HuH-7 (cell line): Measurements from ENCODE around the gene RASSF8.

Experiments
- DNase-seq: peaks from one replicate; pipeline ENCODE4 v3.0.0; 2011; ENCODE audit warnings: low spot score

RASSF8 gene

GRCh38 chr12:25960961-25961360, 2.5 kb downstream of the RASSF8 start:
- DNase-seq = no peak

- DNase-seq = no peak
These were observed 4.5 kb downstream of the RASSF8 start for GRCh38 chr12:25962932-25963525.

DNA sequence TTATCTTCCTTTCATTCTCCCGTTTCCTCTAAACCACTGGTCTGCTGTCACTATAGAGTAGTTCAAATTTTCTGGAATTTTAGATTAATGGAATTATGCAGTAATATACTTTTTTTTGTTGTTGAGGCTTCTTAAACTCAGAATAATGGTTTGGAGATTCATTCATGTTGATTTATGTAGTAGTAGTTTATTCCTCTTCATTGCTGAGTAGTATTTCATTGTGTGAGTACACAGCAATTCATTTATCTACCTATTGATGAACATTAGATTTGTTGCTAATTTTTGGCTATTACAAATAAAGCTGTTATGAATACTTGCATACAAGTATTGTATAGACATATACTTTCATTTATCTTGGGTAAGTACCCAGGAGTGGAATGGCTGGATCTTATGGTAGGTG, 7.2 kb downstream of the RASSF8 start:
- no peak for DNase-seq

DNA sequence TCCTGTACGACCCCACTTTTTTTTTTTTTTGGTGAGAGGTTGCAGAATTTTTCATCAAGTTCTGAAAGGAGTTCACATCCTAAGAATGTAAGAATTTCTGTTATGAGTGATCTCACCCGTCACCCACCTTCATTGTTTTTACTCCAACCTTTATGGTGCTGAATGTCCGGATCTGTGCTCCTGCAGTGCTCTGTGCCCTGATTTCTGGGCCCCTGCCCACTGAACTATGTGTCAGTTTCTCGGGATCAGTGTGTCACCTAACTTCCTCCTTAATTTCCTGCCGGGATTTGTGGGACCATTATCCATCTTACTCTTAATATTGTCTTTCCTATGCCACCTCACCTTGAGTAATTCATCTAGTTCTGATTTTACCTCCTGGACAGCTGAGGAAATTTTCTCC, 11.6 kb downstream of the RASSF8 start:
- no peak for DNase-seq

GRCh38 chr12:25970916-25971653, 12.6 kb downstream of the RASSF8 start:
- DNase-seq = no peak

GRCh38 chr12:25971654-25972041, 13.2 kb downstream of the RASSF8 start:
- no peak for DNase-seq

DNA sequence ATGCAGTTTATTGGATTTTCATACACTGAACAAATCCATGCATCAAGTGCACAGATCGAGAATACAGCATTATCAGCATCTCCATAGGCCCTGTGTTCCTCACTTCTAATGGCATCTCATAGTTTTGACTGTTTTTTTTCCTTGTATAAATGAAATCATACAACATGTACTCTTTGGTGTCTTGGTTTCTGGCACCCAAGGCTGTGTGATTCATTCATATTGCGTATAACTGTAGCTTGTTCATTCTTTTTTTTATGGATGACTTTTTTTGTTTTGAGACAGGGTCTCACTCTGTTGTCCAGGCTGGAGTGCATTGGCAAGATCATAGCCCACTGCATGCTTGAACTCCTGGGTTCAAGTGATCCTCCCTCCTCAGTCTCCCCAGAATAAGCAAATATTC, 14.3 kb downstream of the RASSF8 start:
- no peak for DNase-seq

GRCh38 chr12:25975179-25975578, 16.7 kb downstream of the RASSF8 start:
- no peak for DNase-seq

DNA sequence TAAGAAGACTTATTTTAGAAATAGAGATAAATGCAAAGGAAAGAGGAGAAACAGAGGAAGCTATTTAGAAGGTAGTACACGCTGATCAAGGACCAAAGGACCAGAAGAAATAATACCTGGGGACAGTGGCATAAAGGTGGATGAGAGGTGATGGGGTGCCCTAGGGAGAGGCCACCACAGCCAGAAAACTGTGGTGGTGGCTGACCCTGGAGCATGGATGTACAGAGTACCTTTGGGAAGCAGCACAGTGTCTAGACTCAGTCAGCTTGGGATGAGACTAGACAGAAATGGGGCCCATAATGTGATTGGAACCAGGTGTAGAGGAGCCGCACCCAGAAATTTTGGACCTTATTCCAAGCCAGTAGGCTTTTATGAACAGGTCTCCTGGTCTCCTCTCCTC, 17.2 kb downstream of the RASSF8 start:
- DNase-seq = no peak

DNA sequence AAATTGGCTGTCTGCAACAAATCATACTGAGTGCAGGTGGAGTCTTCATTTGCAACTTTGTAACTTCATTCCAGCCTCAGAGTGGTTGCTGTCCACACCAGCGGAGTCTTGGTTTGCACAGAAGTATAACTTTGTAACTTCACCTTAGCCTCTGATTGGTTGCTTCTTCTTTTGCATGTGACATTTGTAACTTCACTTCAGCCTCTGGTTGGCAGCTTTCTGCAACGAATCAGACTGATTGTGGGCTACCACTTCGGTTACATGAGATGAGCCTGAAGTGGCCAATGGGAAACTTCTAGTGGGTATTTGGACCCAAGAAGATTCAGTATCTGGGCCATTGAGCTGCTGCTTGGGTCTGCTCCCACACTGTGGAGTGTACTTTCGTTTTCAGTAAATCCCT, 17.8 kb downstream of the RASSF8 start:
- no peak for DNase-seq

GRCh38 chr12:25977047-25977446, 18.6 kb downstream of the RASSF8 start:
- no peak for DNase-seq

- no peak for DNase-seq
These were observed 20.6 kb downstream of the RASSF8 start for GRCh38 chr12:25979059-25979458.

GRCh38 chr12:25979563-25979962, 21.1 kb downstream of the RASSF8 start:
- DNase-seq = no peak

DNA sequence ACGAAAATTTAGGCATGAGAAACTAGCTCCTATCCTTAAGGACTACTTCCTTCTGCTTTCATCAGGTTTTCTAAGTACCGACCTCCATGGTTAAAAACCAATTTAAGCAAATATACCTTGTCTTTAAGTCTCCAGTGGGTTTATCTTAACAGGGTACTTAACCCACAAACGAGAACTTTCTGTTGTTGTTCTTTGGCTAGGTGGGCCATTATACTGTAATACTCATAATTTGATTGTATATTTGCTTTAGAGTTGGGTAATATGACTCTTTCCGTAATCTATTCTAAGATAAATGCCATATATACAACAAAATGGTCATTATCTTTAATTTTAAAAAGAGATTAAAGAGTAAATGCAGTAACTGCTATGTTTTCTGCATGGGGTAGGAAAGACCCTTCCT, 21.6 kb downstream of the RASSF8 start:
- DNase-seq = no peak

DNA sequence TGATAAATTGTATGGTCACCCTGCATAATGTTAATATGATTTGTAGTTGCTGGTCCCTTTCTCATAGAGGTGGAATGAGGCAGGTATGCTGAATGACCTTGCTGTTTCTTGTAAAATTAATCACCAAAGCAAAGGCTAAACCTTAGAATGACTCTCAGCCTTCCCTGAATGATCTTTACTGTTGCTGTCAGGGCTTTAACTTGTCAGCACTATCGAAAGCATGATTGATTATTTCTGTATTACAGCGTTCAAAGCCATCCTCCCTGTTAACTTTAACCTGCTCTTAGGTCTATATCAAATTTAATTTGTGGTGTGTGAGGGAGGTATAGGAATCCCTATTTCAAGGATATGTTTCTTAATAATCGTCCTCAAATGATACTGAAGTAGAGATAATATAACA, 23.1 kb downstream of the RASSF8 start:
- no peak for DNase-seq

- DNase-seq = no peak
These were observed 23.9 kb downstream of the RASSF8 start for GRCh38 chr12:25982416-25982815.

DNA sequence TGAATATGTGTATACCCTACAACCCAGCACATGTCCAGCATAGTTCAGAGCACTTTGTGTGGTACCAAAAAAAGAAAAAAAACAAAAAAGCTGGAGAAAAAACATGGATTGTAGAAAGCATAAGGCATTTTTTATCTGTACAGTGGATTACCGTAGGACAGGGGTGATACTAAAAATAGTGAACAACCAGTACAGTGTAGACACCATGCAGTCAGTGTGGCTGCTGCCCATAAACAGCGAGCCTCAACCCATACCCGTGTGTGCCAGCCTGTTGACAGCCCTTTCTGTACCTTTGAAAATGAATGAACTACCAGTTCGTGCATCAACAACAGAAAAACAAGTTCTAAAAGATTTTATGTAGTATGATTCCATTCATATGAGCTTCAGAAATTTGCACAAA, 25.1 kb downstream of the RASSF8 start:
- no peak for DNase-seq

GRCh38 chr12:25984759-25985158, 26.3 kb downstream of the RASSF8 start:
- DNase-seq = no peak

- no peak for DNase-seq
These were observed 27.1 kb downstream of the RASSF8 start for GRCh38 chr12:25985316-25986175.

DNA sequence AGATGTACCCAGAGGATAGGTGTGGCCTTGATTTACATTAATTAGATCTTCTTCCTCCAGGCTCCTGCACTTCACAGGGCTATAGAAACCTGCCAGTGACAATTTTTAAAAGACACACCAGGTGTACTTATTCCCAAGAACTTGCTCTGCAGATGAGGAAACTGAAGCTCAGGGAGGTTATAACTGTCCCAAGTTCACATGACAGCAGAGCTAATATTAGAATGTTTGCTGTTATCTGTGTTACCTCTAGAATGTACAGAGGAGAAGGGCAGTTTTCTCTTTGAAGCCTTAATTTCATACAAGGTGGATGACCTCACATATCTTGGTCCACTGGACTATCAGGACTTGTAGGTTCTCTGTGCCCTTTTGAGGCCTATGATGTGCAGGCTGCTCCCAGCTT, 27.7 kb downstream of the RASSF8 start:
- no peak for DNase-seq

GRCh38 chr12:25988505-25988904, 30.0 kb downstream of the RASSF8 start:
- no peak for DNase-seq

- no peak for DNase-seq
These were observed 32.0 kb downstream of the RASSF8 start for GRCh38 chr12:25990495-25990894.
